Gastroesophageal sphincter (tissue), 3 donors: ENCODE data around the gene FHL3.

Experiments
- CTCF ChIP-seq, 4 experiments: fragments of 200-600 bp in 2 of 4; fragments of 450-650 bp in 2 of 4; sonication (generic) in 1 of 4; IDR thresholded peaks; one replicate each; pipeline ENCODE4 v1.5.1; 2017 to 2019; ENCODE audit warnings: antibody characterized with exemption in 4 of 4, mild to moderate bottlenecking in 2 of 4, moderate library complexity in 2 of 4
- EP300 ChIP-seq: sonication (generic); formaldehyde crosslinking; IDR thresholded peaks from one replicate; pipeline ENCODE4 v1.6.1; 2017; ENCODE audit warnings: antibody characterized with exemption, mild to moderate bottlenecking
- POLR2A ChIP-seq, 2 donors: fragments of 450-650 bp; IDR thresholded peaks; one replicate each; pipeline ENCODE4 v1.6.1; 2017; ENCODE audit warnings: antibody characterized with exemption in 2 of 2, mild to moderate bottlenecking in 2 of 2, moderate library complexity in 1 of 2
- POLR2AphosphoS5 ChIP-seq: sonication (generic); formaldehyde crosslinking; IDR thresholded peaks from one replicate; pipeline ENCODE4 v1.6.1; 2017; ENCODE audit warnings: antibody characterized with exemption

DNA sequence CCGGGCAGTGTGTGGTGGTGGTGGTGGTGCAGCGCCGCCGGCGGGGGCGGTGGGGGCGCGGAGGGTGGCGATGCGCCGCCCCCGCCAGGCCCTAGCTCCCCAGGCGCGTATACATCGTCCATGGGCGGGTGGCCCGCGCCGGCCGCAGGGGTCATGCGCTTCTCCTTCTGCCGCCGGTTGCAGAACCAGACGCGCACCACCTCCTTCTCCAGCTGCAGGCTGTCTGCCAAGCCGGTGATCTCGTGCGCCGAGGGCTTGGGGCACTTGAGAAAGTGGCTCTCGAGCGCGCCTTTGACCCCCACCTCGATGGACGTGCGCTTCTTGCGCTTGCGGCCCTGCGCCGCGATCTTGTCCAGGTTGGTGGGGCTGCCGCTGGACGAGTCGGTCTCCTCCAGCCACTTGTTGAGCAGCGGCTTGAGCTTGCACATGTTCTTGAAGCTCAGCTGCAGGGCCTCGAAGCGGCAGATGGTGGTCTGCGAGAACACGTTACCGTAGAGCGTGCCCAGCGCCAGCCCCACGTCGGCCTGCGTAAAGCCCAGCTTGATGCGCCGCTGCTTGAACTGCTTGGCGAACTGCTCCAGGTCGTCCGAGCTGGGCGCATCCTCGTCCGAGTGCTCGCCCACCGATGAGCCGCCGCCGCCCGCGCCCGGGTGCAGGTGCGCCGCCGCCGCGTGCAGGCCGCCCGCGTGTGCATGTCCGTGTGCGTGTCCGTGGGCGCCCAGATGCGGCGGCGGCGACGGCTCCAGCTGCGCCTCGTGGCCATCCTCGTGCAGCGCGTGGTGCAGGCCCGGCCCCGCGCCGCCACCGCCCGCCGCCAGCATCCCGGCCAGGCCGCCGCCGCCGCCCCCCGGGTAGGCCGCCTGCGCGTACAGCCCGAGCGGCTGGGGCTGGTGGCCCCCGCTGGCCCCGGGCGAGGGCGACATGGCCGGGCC is 40.4 kb upstream of the FHL3 start:
- TF ChIP-seq CTCF (IDR thresholded peaks at IDR 0.05), result no peak
- TF ChIP-seq EP300, result no peak
- TF ChIP-seq POLR2A (IDR thresholded peaks at IDR 0.05), result no peak
- no peak for TF ChIP-seq POLR2AphosphoS5
